ENCODE data around the gene DCHS2.

DCHS2 gene

GRCh38 chr4:154184238-154184637, 307.4 kb downstream of the DCHS2 start:
- no peak for DNase-seq

DNA sequence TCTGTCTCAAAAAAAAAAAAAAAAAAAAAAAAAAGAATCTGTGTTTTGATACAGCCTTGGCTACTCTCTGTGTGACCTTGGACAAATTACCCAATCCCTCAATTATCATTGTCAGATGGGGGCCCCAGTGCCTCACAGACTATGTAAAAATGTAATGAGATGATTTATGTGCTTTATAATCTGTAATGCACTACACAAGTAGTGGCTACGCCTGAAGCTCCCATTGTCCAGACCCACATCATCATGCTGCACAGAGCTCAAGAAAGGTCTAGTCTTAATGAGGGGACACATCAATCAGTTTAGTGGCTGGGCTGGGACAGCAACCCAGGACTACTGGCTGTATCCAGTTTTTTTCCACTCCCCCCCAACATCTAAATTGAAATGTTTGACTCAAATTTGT, 308.3 kb downstream of the DCHS2 start:
- no peak for DNase-seq

All from effector CD4-positive, alpha-beta T cell (primary cell).